K562 (cell line): Measurements from ENCODE around the gene DHCR7. TPM values are rescaled to one million over a fixed set of nuclear protein-coding genes. Genes with fewer than 3 reads are reported as not detected.

Experiments
- ZBTB40 ChIP-seq, 2 experiments: fragments of 450-650 bp in 1 of 2; sonication (generic) in 1 of 2; formaldehyde crosslinking in 1 of 2; IDR thresholded peaks; 2 replicates each; pipeline versions ENCODE4 v1.7.1 to v1.9.0; 2016 to 2022; ENCODE audit warnings: inconsistent platforms in 1 of 2, mild to moderate bottlenecking in 1 of 2, missing genetic modification reagents in 1 of 2
- polyA plus RNA-seq, 8 experiments: library from polyadenylated mRNA; depleted of rRNA in 4 of 8; stranded (reverse) in 5 of 8; unstranded in 3 of 8; fragments of >200 nt; fragmentation: Nextera tagmentation in 2 of 8; fragmentation: Illumina TruSeq in 1 of 8; extraction: Ambion mirVana in 2 of 8; extraction: Trizol in 1 of 8; gene quantifications; 2 replicates each; pipeline versions ENCODE4 v1.2.1 to v1.2.3, GENCODE V29; 2011 to 2014; ENCODE audit warnings: inconsistent platforms in 1 of 8, missing spikeins in 1 of 8
- total RNA-seq, 7 experiments: library from RNA; depleted of rRNA in 6 of 7; stranded (reverse); fragments of >200 nt in 6 of 7; fragmentation: Illumina TruSeq in 2 of 7; extraction: Trizol in 2 of 7; gene quantifications; 2 replicates each; pipeline versions ENCODE4 v1.2.1 to v1.2.3, GENCODE V29; 2011 to 2021; ENCODE audit warnings: low replicate concordance in 1 of 7

DHCR7 gene
- total and polyA plus RNA-seq, 9 of the 15 experiments (the other 6 are each of a cell fraction or from before 2014, with no cell fraction given): 8.4 to 192 (median 82.4) TPM

- TF ChIP-seq ZBTB40 (IDR thresholded peaks at IDR 0.05): no peak
- no peak for TF ChIP-seq ZBTB40 (CRISPR knock-in tag; IDR thresholded peaks at IDR 0.05)
Measured at GRCh38 chr11:71454470-71455113, 6.4 kb upstream of the DHCR7 start (continued).
